GM21515 (cell line): Measurements from ENCODE around the gene KCTD1.
A peak's percentile ranks its signal among the peaks of the same experiment; 100 is the strongest.

Source experiments
- ATAC-seq: cut with Tn5 transposase; IDR thresholded peaks from one replicate; pipeline ENCODE4 v1.9.1; 2021; ENCODE audit not compliant: unreplicated experiment

The KCTD1 gene

DNA sequence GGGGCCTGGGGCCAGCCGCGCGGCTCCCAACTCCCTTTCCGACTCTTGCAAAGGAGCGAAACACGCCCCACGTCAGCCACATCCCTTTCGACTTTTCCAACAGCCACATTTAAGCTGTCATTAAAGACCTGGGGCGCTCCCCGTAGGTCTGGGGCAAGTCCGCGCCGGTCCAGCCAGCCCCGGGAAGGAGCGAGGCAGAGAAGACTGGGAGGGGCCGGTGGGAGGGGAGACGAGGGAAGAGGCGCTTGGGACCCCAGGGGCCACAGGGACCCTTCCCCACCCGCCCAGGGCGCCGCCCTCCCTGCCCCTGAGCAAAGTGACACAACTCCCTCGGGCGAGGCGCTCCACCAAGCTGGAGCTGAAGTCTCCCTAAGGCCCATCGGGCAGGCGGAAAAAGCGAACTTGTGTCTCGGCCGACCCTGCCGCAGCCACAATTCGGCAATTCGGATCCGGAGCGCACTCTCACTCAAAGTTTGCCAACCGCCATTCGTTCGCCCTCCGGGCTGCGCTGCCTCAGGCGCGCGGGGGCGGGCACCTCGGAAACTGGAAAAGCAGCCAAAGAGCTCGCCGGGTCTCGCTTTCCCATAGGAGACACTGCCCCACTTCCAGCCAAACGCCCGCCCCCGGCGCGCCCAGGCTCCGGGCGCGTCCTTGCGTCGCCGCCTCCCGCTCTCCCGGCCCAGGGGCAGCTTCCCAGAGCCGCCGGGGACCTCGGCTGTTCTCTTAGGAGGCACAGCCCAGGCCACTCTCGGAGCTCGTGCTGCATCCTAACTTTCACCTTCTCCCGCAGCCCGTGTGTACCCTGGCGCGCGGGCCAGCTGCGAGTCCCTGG lies 1.1 kb upstream of the KCTD1 start:
- ATAC-seq: no peak

DNA sequence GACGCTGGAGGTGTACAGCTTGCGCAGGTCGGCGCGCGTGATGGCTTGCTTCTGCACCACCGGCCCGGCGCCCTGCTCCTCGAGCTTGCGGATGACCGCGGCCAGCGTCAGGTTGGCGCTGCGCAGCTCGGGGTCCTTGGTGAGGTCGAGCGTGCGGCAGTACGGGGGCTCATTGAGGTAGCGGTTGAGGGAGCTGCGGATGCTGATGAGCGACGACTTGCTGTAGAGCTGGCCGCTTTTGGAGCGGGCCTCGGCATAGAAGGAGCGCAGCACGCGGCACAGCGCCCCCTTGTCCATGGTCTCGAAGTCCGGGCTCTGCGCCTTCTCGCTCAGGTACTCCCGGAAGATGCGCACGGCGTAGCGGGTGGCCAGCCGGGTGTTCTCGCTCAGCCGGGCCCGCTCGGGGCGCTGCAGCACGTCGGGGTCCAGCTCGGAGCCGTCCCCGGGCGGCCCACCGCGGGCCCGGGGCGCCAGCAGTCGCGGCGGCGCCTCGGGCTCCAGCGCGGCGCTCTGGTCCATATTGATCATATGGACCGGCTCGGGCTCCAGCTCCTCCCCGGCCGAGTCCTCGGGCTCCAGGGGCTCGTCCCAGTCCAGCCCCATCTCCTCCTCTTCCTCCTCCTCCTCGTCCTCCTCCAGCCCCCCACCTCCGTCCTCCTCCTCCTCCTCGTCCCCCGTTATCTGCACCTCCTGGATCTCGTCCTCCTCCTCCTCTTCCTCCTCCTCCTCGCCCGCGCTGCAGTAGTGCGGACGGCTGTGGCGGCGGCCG lies 523 bp downstream of the KCTD1 start:
- peak; percentile 54 for ATAC-seq

DNA sequence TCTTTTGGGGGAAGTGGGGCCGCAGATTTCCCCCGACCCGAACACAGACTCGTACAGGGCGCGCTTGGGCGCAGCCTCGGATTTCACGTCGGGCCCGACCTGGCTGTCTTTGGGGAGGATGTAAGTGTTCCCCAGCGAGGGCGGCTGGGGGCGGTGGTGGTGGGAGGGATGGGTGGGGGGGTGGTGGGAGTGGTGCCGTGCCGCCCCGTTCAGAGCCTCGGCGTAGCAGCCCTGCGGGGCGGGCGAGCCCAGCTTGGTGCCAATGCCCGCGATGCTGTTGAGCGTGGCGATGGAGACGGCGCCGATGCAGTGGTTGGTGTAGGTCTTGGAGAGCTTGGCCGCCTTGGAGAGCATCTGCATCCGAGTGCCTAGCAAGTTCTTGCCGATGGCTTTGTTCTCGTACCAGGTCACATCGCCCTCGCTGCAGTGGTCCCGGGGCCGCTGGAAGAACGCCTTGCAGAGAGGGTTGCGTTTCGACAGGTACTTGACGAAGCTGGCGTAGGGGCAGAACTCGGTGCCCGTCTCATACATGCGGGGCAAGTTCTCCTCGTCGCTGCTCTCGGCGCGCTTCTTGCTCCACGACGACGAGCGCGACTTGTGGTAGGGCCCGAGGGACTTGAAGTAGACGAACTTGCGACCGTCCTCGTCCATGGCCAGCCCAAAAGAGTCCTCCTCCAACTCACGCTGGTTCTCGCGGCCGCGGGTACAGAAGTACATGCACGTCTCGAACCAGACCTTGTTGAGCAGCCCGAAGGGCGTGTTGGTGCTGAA lies 1.3 kb downstream of the KCTD1 start:
- ATAC-seq: no peak

DNA sequence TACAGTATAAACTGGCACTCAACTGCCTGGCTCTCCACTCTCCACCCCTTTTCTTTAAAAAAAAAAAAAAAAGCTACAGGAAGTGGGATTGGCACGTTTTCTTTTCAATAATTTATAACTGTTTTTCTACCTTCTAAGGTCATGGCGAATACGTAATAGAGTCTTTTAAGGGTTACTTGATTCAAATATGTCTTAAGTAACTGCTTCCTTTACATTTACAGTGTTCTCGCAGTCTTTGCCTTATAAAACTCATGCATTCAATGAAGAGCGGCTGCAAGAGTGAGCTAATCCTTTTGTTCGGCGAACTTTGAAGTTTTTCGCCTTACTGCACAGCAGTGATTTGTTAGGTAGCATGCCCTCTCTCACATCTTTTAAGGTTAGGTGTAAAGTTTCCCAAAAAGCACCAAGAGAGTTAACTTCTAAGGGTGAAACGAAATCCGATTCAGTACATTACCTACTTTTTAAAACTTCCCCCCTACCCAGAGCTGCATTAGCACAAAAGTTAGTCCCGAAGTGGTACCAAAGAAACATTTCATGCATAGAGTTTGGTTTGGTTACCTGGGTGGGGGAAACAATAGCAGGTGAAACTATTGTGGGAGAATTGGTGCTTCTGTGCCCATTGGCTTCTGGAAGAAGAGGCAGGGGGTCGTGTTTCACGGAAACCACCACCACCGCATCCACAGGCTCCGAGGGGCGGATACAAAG lies 2.0 kb downstream of the KCTD1 start:
- ATAC-seq: no peak

DNA sequence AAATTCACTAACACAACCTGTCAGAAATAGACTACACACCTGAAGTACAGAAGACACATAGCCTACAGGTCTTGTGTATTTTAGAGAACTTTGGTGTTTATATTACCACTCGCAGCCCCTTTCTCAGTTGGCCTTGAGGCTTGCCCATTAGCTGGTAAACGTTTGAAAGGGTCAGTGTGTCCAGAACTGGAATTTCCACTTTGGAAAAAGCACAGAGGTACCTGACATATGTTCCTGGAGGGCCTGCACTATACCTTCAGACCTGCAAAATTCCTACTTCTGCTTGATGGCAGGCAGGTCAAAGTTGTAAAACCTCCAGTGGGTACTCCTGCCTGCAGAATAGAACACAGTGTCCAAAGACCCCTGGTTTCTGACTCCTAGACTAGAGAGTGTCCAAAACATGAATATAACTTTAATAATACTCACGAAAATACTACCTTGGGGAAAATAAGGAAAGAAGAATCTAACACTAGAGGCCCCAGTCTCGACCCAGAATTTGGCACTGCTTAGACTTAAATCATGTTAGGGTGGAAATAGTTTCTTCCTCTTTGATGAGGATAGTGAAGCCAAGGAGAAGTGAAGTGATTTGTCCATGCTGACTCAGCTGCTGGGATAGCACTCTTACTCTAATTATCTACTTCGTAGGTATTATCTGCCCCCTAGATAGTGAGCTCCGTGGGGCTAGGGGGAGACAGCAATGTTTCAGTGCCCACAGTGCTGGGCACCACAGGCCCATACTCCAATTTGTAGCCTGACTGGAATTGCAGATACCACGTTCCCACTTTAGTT lies 2.8 kb downstream of the KCTD1 start:
- ATAC-seq: no peak

DNA sequence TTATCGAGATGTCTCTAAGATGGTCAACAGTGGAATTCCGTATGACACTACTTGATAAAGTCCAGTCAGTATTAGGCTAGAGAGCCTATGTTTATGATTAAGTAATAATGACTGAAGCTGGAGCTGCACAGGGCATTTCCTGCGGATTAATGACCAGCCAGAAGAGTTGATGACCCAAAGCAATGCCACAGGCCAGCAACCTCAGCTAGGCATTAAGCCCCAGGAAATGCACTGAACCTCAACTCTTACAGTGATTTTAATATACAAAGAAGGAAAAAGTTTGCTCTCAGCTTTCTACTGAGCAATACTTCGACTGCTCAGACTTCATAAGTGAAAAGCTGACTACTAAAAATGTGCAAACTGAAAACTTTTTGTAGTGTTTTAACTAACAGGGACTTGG lies 3.9 kb downstream of the KCTD1 start:
- no peak for ATAC-seq

DNA sequence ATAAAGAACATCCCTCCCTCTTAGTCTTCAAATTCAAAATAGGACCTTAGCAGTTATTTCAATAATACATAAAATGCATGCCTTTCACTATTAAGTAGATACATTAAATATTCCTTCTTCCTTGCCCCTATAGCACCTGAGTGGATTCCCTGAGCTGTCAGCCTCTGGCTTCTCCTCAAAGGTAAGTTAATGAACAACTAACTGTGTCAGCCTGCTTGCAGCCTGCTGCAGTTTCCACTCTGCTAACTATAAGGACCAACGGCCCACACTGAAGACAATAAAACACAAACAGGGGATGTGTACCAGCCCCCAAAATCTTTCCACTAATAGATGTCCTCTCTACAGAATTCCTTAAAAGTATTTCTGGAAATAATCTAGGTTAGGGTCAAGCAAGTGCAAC lies 5.0 kb downstream of the KCTD1 start:
- no peak for ATAC-seq

DNA sequence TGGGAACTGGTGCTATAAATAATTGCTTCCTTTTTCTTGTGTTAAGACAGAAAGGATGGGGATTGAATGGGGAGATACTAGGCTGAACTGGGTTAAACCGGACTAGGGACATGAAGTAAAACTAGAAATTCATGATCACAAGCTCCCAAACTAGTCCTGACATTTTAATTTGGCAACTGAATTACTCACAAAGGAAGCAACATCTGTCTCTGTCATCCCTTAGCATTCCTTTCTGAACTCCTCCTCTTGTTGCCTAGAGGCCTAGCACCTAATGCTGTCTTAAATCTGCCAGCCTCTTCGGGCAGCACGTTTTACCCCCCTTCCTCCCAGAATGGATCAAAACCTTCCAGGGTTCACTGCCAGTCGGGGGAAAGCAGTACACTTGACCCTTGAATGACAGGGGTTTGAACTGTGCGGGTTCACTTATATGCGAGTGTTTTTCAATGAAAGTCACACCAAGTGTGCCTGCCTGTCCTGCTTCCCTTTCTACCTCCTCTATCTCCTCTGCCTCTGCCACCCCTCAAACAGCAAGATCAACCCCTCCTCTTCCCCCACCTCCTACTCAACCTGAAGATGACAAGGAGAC lies 8.2 kb downstream of the KCTD1 start:
- ATAC-seq: no peak

DNA sequence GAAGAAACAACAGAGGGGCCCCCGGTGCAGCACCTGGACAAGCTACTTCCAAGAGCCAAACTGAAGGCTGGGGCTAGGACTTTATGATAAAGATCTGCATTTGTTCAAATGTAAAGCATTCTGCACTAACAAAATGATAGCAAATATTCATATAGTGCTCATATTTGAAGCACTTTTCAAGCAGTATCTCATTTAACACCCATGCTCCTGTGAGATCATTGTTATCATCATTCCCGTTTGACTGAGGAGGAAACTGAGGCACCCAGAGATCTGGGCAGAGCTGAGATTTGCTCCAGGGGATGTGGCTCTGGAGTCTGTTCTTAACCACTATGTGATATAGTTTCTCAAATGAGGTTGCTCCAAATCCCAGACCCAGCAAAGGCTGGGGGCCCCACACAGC lies 9.8 kb downstream of the KCTD1 start:
- no peak for ATAC-seq

DNA sequence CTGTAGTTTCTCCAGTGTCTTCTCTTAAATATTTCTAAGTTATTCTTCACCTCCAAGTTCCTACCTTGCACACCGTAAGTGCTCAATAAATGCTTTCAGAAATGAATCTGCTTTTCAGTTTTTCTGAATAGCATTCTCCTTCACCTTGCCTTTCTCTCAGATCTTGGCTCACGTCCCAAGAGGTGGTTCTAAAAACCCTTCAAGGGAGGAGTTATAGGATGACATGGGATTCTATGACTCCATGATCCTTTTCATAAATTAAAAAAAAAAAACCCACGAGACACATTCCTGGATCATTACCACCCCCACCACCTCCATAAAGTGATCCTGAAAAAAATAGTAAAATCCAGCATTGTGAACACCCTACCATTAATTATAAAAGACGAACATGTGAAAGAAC lies 11.7 kb downstream of the KCTD1 start:
- ATAC-seq: no peak

DNA sequence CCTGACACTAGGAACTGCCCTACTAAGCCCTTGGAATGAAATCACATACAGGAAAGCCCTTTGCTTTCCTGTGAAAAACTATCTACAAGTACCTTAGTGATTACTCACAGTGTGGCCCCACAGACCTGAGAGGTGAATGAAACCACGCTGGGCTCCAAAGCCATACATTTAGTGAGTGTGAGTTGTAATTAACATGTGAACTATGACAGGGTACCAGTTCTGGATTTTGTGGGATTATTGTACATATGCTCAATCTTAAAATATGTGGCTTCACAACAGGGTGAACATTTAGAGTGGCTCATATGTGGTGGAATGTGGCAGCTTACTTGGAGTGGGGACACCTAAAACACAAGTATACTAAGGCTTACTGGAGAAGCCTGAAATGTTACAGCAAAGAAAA lies 12.3 kb downstream of the KCTD1 start:
- no peak for ATAC-seq

DNA sequence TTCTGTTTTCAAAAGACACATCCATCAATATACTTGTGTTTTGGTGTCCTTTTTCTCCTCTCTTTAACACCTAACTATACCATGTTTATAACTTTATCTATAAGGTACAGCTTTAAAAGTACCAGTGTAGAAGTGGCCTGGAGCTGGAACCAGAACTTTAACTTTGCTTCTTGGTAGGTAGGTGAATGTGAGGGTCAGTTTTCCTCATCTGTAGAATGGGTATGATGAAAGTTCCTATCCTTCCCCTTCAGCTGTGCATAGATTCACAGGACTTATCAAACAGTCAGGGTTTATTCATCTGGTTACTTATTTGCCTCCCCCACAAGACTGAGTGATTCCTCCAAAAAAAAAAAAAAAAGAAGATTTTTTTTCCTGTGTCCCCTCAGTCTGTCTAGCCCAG lies 12.7 kb downstream of the KCTD1 start:
- no peak for ATAC-seq

DNA sequence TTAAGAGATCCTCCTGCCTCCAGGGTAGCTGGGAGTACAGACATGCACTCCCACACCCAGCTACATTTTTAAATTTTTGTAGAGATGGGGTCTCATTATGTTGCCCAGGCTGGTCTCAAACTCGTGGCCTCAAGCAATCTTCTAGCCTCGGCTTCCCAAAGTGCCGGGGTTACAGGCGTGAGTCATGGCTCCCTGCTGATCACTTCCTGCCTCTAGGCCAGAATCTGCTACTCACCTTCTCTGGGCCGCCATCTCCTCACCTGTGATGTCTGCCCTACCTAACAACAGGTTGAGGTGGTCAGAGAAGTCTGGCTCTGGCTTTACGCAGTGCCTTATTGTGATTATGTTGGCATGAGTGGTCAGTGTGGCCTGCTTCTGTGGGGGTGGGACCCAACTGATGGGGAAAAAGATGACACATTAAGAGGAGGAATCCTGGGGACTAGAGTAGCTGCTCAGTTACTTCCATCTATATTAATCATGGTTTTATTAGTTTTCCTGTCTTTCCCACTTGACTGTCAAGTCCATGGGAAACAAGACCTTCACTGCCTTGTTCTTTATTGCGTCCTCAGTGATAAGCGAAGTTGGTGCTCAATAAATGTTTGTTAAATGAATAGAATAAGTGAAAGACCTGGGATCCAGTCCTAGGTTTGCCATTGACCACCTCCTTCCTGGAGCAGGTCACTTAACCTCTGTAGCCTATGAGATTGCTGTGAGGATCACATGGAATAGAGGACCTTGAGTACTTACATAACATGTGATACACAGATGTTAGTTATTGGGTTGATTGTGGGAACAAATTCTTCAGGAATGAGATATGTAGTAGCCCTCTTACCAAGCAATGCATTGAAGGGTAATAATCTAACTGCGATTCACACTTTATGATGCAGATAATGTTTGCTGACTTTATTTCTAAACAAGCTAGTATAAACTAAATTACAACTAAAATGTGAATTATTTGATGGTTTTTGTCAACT lies 15.7 kb downstream of the KCTD1 start:
- no peak for ATAC-seq

DNA sequence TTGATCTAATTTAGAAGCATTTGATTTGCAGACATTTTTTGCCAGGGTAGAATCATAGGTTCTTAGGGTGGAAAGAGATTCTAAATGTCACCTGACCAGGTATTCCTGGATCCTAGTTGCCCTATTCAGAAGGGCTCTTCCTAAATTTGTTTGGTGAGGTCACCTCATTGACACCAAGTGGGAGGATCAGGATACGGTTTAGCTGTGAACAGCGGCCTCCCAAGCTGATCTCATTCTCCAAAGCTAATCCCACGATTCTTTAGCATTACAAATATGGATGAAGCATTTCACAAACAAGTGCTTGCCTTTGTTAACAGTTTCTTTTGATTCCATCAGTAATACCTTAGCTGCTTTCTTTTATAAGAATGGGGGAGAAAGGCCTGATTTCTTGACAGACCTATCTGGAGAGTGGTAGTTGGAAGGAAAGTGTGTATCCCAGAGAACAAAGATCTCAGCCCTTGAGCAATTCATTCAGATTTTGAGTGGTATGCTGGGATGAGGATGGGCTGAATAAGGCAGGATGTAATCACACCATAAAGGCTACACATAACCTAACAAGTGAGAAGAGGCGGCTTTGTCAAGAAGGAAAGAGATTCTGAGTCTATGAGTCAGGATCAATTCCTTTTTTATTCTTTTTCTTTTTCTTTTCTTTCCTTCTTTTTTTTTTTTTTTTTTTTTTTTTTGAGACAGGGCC lies 16.6 kb downstream of the KCTD1 start:
- ATAC-seq: no peak

DNA sequence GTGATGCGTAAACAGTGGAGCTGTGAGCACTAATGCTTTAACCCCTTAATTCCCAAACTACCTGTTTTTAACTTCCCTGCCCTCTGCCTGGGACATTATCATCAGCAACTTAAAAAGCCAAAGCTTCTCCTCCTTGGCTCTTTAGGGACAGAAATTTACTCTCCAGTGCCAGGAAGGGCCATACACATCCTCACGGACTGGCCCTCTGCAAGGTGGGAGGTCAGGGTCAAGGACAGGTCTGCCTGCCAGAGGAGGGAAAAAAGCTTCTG lies 21.5 kb downstream of the KCTD1 start:
- no peak for ATAC-seq

DNA sequence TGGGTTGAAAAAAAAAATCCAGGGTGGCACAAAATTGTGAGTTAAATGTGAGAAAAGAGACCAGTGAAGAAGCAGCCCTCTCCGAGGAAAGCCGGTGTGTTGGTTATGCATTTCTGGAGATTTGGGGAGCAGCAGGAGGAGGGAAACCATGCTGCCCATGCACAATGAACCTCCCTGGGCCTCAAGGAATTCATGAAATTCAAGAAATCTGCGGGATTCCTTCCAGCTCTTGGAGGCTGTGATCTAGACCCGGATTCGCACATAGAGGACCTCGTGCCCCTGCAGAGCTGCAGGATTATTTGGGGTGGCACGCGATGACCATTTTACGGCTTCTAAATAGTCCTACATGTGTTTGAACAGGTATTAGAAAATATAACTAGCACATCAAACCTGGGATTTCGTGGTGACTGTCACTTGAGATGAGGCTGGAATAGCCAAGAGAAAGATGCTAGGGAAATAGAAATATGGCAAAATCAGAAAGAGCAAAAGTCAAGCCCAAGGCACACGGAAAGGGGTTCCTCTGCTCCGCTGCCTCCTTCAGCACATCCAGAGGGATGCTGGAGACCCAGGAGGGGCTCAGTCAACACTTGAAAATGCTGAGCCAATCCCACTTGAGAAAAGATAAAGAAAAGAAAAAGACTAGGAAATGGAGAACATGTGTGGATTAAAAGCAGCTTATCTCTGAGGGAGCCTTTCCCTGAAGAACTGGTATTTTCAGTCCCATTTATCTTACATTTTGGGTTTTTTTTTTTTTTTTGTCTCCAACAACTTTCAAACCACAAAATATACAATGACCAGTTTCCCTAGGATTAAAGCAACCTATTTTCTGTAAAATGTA lies 22.0 kb downstream of the KCTD1 start:
- no peak for ATAC-seq

DNA sequence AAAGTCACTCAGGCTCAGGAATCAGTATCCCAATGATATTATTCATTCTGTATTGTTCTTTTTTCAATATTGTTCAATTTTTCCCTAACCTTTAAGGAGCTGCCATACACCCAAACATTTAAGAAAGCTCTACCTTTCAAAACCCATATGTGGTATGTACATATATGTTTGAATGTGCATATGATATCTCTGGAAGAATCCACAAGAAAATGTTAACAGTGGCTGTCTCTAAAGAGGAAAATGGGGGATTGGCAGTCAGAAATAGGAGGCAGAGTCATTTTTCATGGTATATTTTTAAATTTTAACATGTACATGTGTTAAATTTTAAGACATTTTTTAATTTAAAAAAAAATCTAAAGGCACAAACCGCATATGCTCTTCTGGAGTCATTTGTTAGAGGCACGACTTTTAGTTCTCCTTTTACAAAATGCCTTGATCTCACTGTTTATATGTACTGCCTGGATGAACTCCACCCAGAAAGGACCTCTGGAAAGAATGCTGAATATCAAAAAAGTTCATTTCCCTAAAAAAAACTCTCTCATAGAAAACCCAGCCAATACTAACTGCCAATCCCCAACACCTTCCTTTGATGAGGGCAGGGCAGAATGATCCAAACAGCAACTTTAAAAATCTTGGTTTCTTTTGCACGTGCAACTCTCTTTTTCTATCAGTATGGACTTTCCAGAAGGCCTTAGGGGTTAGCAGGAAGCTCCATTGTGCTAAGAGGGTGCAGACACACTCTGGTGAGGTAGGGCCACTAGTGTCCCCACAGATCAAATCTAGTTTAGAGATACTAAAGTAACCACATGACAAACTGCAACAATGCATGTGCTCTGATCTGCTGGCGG lies 23.6 kb downstream of the KCTD1 start:
- ATAC-seq: no peak
